GM19239 (cell line): ENCODE results near the gene DDI1.

Source experiments
- DNase-seq: peaks from one replicate; pipeline ENCODE4 v3.0.0; 2011; ENCODE audit warnings: low spot score; ENCODE audit not compliant: insufficient read length
- FAIRE-seq: peaks from 2 replicates; lab custom pipeline; 2011; peaks lifted over from hg19 to GRCh38; lab: Jason Lieb, UNC

DDI1 gene

GRCh38 chr11:104073950-104074705 lies 37.7 kb downstream of the DDI1 start:
- FAIRE-seq = no peak
- DNase-seq = no peak

- FAIRE-seq (no peak), DNase-seq (no peak)
Observed at GRCh38 chr11:104075091-104075490, 38.7 kb downstream of the DDI1 start.

GRCh38 chr11:104075706-104076105 lies 39.3 kb downstream of the DDI1 start:
- FAIRE-seq (no peak), DNase-seq (no peak)

- DNase-seq (no peak), FAIRE-seq (no peak)
Observed at GRCh38 chr11:104076455-104076854, 40.0 kb downstream of the DDI1 start.

- DNase-seq (no peak), FAIRE-seq (no peak)
Observed at GRCh38 chr11:104078245-104078644, 41.8 kb downstream of the DDI1 start.

- DNase-seq = no peak
- FAIRE-seq = no peak
Observed at GRCh38 chr11:104078995-104079394, 42.6 kb downstream of the DDI1 start.

- no peak for FAIRE-seq
- DNase-seq = no peak
Observed at GRCh38 chr11:104086621-104087020, 50.2 kb downstream of the DDI1 start.
